ENCODE measurements around the gene RAD51B.

- TF ChIP-seq CTCF (IDR thresholded peaks at IDR 0.05; ENCODE audit: poor library complexity) (no peak), EZH2 (IDR thresholded peaks at IDR 0.05; ENCODE audit: borderline replicate concordance) (no peak)
Observed at GRCh38 chr14:68538639-68539038, 719.1 kb downstream of the RAD51B start.

Data from hepatocyte (in vitro differentiated cells).